HEK293T (cell line): ENCODE results near the gene SLC17A7.

Experiments used
- ARNT ChIP-seq: fragments of 450-650 bp; IDR thresholded peaks from 2 replicates; pipeline ENCODE4 v1.6.1; 2017; ENCODE audit warnings: mild to moderate bottlenecking
- BHLHE40 ChIP-seq: fragments of 450-650 bp; IDR thresholded peaks from 2 replicates; pipeline ENCODE4 v1.6.1; 2016; ENCODE audit warnings: mild to moderate bottlenecking, moderate library complexity, borderline replicate concordance
- ELF4 ChIP-seq: fragments of 450-650 bp; IDR thresholded peaks from 2 replicates; pipeline ENCODE4 v1.6.1; 2017; ENCODE audit warnings: antibody characterized with exemption
- FOXA1 ChIP-seq: fragments of 450-650 bp; IDR thresholded peaks from 2 replicates; pipeline ENCODE4 v1.6.1; 2016; ENCODE audit warnings: mild to moderate bottlenecking
- FOXK2 ChIP-seq: fragments of 450-650 bp; IDR thresholded peaks from 2 replicates; pipeline ENCODE4 v1.6.1; 2016; ENCODE audit warnings: mild to moderate bottlenecking
- FOXM1 ChIP-seq: fragments of 450-650 bp; IDR thresholded peaks from 2 replicates; pipeline ENCODE4 v1.6.1; 2017; ENCODE audit warnings: mild to moderate bottlenecking, borderline replicate concordance
- HDGF ChIP-seq: fragments of 450-650 bp; IDR thresholded peaks from 2 replicates; pipeline ENCODE4 v1.6.1; 2017; ENCODE audit warnings: antibody characterized with exemption, borderline replicate concordance
- LEF1 ChIP-seq: fragments of 450-650 bp; IDR thresholded peaks from 2 replicates; pipeline ENCODE4 v1.6.1; 2017; ENCODE audit warnings: mild to moderate bottlenecking, borderline replicate concordance
- SUZ12 ChIP-seq: fragments of 450-650 bp; IDR thresholded peaks from 2 replicates; pipeline ENCODE4 v1.6.1; 2016; ENCODE audit warnings: mild to moderate bottlenecking
- TARDBP ChIP-seq: fragments of 450-650 bp; IDR thresholded peaks from 2 replicates; pipeline ENCODE4 v1.6.1; 2016
- ZNF384 ChIP-seq: fragments of 450-650 bp; IDR thresholded peaks from 2 replicates; pipeline ENCODE4 v1.6.1; 2016
- TF ChIP-seq, protein P1 (sequence below): fragments of 450-650 bp; IDR thresholded peaks from 2 replicates; pipeline ENCODE4 v1.6.1; 2016

- TF ChIP-seq, protein P1, sequence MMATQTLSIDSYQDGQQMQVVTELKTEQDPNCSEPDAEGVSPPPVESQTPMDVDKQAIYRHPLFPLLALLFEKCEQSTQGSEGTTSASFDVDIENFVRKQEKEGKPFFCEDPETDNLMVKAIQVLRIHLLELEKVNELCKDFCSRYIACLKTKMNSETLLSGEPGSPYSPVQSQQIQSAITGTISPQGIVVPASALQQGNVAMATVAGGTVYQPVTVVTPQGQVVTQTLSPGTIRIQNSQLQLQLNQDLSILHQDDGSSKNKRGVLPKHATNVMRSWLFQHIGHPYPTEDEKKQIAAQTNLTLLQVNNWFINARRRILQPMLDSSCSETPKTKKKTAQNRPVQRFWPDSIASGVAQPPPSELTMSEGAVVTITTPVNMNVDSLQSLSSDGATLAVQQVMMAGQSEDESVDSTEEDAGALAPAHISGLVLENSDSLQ, result no peak
- TF ChIP-seq FOXA1 (no peak), LEF1 (no peak), FOXK2 (no peak), FOXM1 (no peak), HDGF (no peak), BHLHE40 (no peak), SUZ12 (no peak), ELF4 (no peak), ARNT (no peak), TARDBP (no peak), ZNF384 (no peak)
Measured at GRCh38 chr19:49395581-49396407, 45.5 kb downstream of the SLC17A7 start.
